ENCODE results near the gene HPCAL1.

Gene HPCAL1

GRCh38 chr2:10276481-10277292 is 26.0 kb upstream of the HPCAL1 start:
- TF ChIP-seq CTCF (conservative IDR thresholded peaks at IDR 0.05) = no peak
- no peak overlapping the region for H3K27ac ChIP-seq

GRCh38 chr2:10277293-10278028 is 25.2 kb upstream of the HPCAL1 start:
- no peak for TF ChIP-seq CTCF (conservative IDR thresholded peaks at IDR 0.05)
- no peak overlapping the region for H3K27ac ChIP-seq

DNA sequence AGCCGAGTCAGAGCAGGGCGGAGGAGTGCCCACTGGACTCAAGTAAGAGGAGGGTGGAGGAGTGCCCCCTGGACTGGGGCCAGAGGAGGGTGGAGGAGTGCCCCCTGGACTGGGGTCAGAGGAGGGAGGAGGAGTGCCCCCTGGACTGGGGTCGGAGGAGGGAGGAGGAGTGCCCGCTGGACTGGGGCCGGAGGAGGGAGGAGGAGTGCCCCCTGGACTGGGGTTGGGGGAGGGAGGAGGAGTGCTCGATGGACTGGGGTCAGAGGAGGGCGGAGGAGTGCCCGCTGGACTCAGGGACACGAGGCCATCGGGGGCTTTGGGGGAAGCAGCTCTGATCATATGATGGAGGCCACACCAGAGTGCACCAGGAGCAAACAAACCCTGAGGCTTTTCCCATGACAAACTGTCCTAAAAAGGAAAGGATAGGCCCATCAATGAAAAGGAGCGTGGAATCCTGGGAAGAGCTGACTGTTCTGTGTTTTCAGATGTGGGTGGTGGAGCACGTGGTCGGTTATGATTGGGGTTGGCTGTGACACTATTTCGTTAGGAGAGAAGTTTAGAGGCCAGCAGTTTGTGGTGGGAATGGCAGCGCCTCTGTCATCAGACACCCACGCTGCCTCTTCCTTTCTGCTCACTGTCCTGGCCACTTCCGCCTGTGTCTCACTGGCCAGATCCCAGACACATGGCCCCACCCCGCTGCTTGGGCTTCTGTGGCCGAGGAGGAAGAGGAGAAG is 24.5 kb upstream of the HPCAL1 start:
- no peak for TF ChIP-seq CTCF (conservative IDR thresholded peaks at IDR 0.05)
- no peak overlapping the region for H3K27ac ChIP-seq

GRCh38 chr2:10278763-10279471 is 23.8 kb upstream of the HPCAL1 start:
- no peak overlapping the region for H3K27ac ChIP-seq

GRCh38 chr2:10279472-10279870 is 23.2 kb upstream of the HPCAL1 start:
- H3K27ac ChIP-seq = no peak overlapping the region
- no peak for TF ChIP-seq CTCF (conservative IDR thresholded peaks at IDR 0.05)

More at GRCh38 chr2:10278763-10279471, 23.8 kb upstream of the HPCAL1 start:
- TF ChIP-seq CTCF (conservative IDR thresholded peaks at IDR 0.05) = no peak

GRCh38 chr2:10279946-10280463 is 22.7 kb upstream of the HPCAL1 start:
- TF ChIP-seq CTCF (conservative IDR thresholded peaks at IDR 0.05) = no peak
- no peak overlapping the region for H3K27ac ChIP-seq

Data from VCaP (cell line).